HG03378 (cell line): ENCODE data around the gene GNE.

Source experiments
- ATAC-seq: cut with Tn5 transposase; IDR thresholded peaks from one replicate; pipeline ENCODE4 v1.9.1; 2021; ENCODE audit warnings: mild to moderate bottlenecking, moderate library complexity; ENCODE audit not compliant: unreplicated experiment

Gene GNE

DNA sequence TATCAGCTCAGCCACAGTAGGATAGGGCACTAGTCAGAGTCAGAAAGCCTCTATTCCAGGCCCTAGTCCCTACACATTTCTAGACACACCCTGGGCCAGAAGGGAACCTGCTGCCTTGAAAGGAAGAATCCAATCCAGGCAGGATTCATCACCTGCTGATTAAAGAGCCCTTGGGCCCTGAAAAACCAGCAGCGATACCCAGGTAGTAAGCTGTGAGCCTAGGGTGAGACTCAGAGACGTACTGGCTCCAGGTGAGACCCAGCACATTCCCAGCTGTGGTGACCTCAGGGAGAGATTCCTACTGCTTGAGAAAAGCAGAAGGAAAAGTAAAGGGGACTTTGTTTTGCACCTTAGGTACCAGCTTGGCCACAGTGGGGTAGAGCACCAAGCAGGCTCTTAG is 84.4 kb downstream of the GNE start:
- ATAC-seq = no peak

DNA sequence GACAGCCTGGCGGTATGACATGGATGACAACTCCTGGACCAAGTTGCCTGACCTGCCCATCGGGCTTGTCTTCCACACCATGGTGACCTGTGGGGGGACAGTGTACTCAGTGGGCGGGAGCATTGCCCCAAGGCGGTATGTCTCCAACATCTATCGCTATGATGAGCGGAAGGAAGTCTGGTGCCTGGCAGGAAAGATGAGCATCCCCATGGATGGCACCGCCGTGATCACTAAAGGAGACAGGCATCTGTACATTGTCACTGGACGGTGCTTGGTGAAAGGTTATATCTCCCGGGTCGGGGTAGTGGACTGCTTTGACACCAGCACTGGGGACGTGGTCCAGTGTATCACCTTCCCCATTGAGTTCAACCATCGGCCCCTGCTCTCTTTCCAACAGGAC is 87.7 kb downstream of the GNE start:
- no peak for ATAC-seq

DNA sequence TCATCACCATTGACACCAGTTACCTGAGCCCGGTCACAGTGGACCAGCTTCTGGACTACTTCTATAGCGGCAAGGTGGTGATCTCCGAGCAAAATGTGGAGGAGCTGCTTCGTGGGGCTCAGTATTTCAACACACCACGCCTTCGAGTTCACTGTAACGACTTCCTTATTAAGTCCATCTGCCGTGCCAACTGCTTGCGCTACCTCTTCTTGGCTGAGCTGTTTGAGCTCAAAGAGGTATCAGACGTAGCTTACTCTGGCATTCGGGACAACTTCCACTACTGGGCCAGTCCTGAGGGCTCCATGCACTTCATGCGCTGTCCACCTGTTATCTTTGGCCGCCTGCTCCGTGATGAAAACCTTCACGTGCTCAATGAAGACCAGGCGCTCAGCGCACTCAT is 88.5 kb downstream of the GNE start:
- ATAC-seq = no peak

DNA sequence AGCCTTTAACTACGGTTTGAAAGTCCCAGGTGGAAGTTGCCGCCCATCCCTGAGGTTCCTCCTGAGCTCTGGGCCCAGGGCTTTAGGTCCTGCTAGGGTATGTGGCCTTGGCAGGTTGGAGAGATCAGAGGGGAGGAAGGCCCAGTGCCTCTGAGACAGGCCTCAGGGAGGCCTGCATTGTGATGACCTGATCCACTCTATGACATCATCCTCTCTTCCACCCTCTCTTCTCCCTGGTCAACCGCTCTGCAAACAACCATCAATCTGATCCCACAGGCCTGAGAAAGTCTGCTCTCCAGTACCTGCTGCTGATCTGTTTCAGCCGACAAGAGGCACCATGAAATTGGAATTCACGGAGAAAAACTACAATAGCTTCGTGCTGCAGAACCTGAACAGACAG is 89.1 kb downstream of the GNE start, which contains the start of gene CCIN:
CCIN (plus strand) TSS at position 223 of the 400 bp plus-strand sequence; CDS start at position 338, 115 bp downstream.
- ATAC-seq = no peak

DNA sequence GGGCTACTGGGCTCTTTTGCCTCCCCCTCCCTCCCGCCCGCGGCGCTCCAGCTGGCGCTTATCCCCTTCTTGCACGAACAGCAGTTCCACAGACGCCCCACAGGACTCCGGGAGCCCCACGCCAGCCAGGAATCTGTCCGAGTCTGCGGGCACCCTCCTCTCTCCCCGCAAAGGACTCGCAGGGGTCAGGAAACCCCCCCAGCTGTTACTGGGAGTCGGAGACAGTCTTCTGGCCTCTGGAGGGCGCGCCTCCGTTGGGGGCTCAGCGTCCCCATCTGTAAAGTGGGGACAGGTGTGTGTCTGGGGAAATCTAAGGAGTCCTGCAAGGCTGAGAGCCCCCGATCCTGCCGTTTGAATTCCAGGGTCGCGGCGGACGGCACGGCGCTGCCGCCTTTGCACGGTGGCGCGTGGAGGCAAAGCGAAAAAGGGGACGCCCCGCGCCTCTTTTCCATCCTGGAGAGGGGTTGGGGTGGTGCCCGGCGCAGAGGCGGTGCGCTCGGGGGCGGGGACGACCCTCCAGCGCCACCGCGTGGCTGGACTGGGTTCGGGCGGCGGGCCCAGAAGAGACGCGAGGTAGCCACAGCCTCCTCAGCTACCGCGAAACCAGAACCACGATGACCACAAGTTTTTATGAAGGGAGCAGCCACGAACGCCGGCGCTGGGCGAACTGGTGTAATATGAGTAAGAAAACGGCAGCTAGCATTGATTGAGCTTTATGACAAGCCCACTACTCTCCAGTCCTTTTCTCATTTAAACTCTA is 91.9 kb downstream of the GNE start:
- no peak for ATAC-seq

DNA sequence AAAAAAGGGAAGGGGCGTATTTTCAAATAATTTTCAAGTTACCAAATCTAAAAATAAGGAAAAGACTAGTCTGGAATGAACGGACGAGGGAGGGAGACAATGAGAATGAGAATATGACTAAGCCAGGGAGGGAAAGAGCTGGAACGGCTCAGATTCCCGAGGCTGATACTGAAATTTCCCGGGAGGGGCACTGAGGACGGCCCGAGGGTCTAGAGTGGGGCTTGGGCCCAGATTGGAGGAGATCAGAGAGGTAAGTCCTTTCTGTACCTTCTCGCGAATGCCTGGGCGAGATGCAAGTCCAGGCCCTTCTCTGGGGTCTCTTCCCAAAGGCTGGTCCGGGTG is 92.5 kb downstream of the GNE start:
- ATAC-seq = no peak

DNA sequence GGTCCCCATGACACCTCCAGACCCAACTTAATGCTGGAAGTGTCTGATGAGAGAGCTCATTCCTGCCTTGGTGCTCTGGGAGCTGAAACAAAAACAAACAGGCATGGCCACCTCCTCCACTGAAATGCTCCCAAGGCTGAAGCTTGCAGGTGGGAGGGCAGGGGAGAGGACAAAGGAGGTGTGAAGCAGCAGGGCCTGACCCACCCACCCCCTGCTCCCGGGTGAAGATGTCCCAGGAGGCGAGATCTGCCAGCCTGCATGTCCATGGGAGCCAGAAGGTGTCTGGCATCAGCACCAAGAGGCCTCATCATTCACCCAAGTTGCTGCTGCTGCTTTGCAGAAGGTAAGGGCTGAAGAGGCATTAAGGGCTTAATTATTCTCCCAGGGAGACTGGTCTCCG is 93.3 kb downstream of the GNE start:
- no peak for ATAC-seq
